PC-9 (cell line): ENCODE data around the gene ZNF764.

Experiments used
- EZH2 ChIP-seq: fragments of 200-600 bp; sonication (generic); IDR thresholded peaks from 2 replicates; pipeline ENCODE4 v1.8.0; 2017; ENCODE audit warnings: antibody characterized with exemption, low read depth
- TF ChIP-seq, protein P1 (sequence below): fragments of 200-600 bp; sonication (generic); conservative IDR thresholded peaks from 2 replicates; pipeline ENCODE4 v1.6.1; 2017; ENCODE audit warnings: mixed run types, antibody characterized with exemption, mild to moderate bottlenecking, moderate library complexity

DNA sequence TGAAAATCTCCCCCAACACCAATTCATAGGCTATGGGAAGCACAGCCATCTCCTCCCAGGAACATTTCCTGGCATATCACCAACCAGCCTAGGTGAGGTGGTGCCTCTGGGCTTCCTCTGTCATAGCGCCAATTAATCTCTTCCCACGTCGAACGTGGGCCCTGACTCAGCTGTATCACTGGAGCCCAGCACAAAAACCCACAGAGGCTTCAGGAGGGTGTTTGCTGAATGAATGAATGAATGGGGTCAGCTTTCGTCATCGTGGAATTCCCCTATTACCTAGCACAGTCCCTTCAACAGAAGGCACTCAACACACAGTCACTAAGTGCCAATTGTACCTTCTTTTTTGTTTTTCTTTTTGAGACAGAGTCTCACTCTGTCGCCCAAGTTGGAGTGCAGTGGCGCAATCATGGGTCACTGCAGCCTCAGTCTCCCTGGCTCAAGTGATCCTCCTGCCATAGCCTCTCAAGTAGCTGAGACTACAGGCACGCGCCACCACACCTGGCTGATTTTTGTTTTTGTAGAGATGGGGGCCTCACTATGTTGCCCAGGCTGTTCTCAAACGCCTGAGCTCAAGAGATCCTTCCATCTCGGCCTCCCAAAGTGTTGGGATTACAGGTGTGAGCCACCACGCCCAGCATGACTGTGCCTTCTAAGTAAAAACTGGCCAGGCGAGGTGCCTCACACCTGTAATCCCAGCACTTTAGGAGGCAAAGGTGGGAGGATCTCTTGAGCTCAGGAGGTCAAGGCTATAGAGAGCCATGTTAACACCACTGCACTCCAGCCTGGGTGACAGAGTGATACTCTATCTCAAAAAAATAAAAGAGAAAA lies 9.2 kb upstream of the ZNF764 start:
- TF ChIP-seq, protein P1, sequence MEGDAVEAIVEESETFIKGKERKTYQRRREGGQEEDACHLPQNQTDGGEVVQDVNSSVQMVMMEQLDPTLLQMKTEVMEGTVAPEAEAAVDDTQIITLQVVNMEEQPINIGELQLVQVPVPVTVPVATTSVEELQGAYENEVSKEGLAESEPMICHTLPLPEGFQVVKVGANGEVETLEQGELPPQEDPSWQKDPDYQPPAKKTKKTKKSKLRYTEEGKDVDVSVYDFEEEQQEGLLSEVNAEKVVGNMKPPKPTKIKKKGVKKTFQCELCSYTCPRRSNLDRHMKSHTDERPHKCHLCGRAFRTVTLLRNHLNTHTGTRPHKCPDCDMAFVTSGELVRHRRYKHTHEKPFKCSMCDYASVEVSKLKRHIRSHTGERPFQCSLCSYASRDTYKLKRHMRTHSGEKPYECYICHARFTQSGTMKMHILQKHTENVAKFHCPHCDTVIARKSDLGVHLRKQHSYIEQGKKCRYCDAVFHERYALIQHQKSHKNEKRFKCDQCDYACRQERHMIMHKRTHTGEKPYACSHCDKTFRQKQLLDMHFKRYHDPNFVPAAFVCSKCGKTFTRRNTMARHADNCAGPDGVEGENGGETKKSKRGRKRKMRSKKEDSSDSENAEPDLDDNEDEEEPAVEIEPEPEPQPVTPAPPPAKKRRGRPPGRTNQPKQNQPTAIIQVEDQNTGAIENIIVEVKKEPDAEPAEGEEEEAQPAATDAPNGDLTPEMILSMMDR: no peak
- TF ChIP-seq EZH2: no peak
